Measurements from ENCODE around the gene KRT6A.

GRCh38 chr12:52497975-52498374 is 4.9 kb upstream of the KRT6A start:
- TF ChIP-seq RAD21 (IDR thresholded peaks at IDR 0.05) (no peak), MAX (IDR thresholded peaks at IDR 0.05) (no peak), EGR1 (IDR thresholded peaks at IDR 0.05; ENCODE audit: low read depth in 2 of 2) (no peak), NR2F2 (IDR thresholded peaks at IDR 0.05) (no peak), TAF1 (conservative IDR thresholded peaks at IDR 0.05) (no peak), REST (IDR thresholded peaks at IDR 0.05) (no peak), JUND (IDR thresholded peaks at IDR 0.05) (no peak), GABPA (IDR thresholded peaks at IDR 0.05 in 1 of 2, conservative IDR thresholded peaks at IDR 0.05 in 1 of 2) (no peak), YY1 (IDR thresholded peaks at IDR 0.05) (no peak), SP1 (IDR thresholded peaks at IDR 0.05) (no peak), ZBTB33 (IDR thresholded peaks at IDR 0.05) (no peak), FOXA1 (IDR thresholded peaks at IDR 0.05) (no peak)
- TF ChIP-seq, protein P1, sequence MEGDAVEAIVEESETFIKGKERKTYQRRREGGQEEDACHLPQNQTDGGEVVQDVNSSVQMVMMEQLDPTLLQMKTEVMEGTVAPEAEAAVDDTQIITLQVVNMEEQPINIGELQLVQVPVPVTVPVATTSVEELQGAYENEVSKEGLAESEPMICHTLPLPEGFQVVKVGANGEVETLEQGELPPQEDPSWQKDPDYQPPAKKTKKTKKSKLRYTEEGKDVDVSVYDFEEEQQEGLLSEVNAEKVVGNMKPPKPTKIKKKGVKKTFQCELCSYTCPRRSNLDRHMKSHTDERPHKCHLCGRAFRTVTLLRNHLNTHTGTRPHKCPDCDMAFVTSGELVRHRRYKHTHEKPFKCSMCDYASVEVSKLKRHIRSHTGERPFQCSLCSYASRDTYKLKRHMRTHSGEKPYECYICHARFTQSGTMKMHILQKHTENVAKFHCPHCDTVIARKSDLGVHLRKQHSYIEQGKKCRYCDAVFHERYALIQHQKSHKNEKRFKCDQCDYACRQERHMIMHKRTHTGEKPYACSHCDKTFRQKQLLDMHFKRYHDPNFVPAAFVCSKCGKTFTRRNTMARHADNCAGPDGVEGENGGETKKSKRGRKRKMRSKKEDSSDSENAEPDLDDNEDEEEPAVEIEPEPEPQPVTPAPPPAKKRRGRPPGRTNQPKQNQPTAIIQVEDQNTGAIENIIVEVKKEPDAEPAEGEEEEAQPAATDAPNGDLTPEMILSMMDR (IDR thresholded peaks at IDR 0.05; ENCODE audit: low read depth, low read length, missing input control) = no peak
